H1 (cell line): Measurements from ENCODE around the gene SLCO2A1. TPM values are rescaled to one million over a fixed set of nuclear protein-coding genes. Genes with fewer than 3 reads are reported as not detected.

Experiments used
- CTCF ChIA-PET: fragments of 300-600 bp; sonication (Branson Sonifier 250); formaldehyde crosslinking; loops from one replicate; lab custom pipeline; 2021; ENCODE audit not compliant: partially characterized antibody; lab: Charles Lee
- POLR2A ChIA-PET: fragments of 300-600 bp; sonication (Branson Sonifier 250); formaldehyde crosslinking; loops from one replicate; lab custom pipeline; 2021; ENCODE audit warnings: inconsistent platforms; ENCODE audit not compliant: partially characterized antibody; lab: Charles Lee
- DNase-seq, 2 experiments: peaks; one replicate each; pipeline versions ENCODE4 v3.0.0 to v3.0.0-alpha.2; 2010 to 2022; ENCODE audit warnings: low spot score in 2 of 2, low read depth in 1 of 2, mixed read lengths in 1 of 2
- FAIRE-seq: peaks from 2 replicates; lab custom pipeline; 2011; peaks lifted over from hg19 to GRCh38; lab: Jason Lieb, UNC
- H2AFZ ChIP-seq: 2 replicates; pipeline ENCODE4 v1.8.1; 2012; ENCODE audit warnings: low read length, inconsistent platforms
- H2AK5ac ChIP-seq: 2 replicates; pipeline ENCODE4 v1.6.1; 2013; ENCODE audit warnings: low read depth, low read length
- H2BK120ac ChIP-seq: replicated peaks from 2 replicates; pipeline ENCODE3; 2013; ENCODE audit warnings: low read depth, low read length, inconsistent platforms
- H2BK12ac ChIP-seq: 2 replicates; pipeline ENCODE4 v1.6.1; 2013; ENCODE audit warnings: low read depth, low read length
- H2BK15ac ChIP-seq: 2 replicates; pipeline ENCODE4 v1.6.1; 2013; ENCODE audit warnings: low read length
- H2BK20ac ChIP-seq: 2 replicates; pipeline ENCODE4 v1.6.1; 2013; ENCODE audit warnings: low read length
- H2BK5ac ChIP-seq: 2 replicates; pipeline ENCODE4 v1.6.1; 2013; ENCODE audit warnings: low read depth, low read length
- H3K14ac ChIP-seq: 2 replicates; pipeline ENCODE4 v1.6.1; 2013; ENCODE audit warnings: inconsistent platforms; ENCODE audit not compliant: insufficient read length
- H3K18ac ChIP-seq: 2 replicates; pipeline ENCODE4 v1.6.1; 2013; ENCODE audit warnings: low read length; ENCODE audit errors: extremely low read depth
- H3K23ac ChIP-seq: 2 replicates; pipeline ENCODE4 v1.6.1; 2013; ENCODE audit warnings: inconsistent platforms; ENCODE audit not compliant: insufficient read length
- H3K23me2 ChIP-seq: 2 replicates; pipeline ENCODE4 v1.6.1; 2013; ENCODE audit warnings: low read depth, low read length
- H3K27ac ChIP-seq: 2 replicates; pipeline ENCODE4 v1.6.1; 2011; ENCODE audit warnings: low read depth, low read length, inconsistent platforms
- H3K27me3 ChIP-seq, 4 experiments: replicated peaks in 1 of 4; 1 replicate in 1 of 4; 2 replicates in 3 of 4; pipeline versions ENCODE4 v1.6.1 to v1.8.1; 2011 to 2013; ENCODE audit warnings: low read length in 3 of 4, mild to moderate bottlenecking in 3 of 4, inconsistent platforms in 2 of 4, mixed read lengths in 2 of 4, moderate library complexity in 1 of 4; ENCODE audit not compliant: control insufficient read depth in 3 of 4, insufficient read depth in 3 of 4; ENCODE audit errors: extremely low read depth in 1 of 4
- H3K36me3 ChIP-seq, 4 experiments: 2 replicates each; pipeline versions ENCODE4 v1.6.1 to v1.8.1; 2011 to 2013; ENCODE audit warnings: mild to moderate bottlenecking in 4 of 4, low read length in 3 of 4, moderate library complexity in 2 of 4, control low read depth in 1 of 4, inconsistent platforms in 1 of 4; ENCODE audit not compliant: insufficient read depth in 4 of 4, control insufficient read depth in 2 of 4
- H3K4ac ChIP-seq: replicated peaks from 2 replicates; pipeline ENCODE3; 2013; ENCODE audit warnings: low read length, low read depth, mixed read lengths, inconsistent platforms; ENCODE audit not compliant: insufficient read length
- H3K4me1 ChIP-seq, 4 experiments: replicated peaks in 1 of 4; 1 replicate in 1 of 4; 2 replicates in 3 of 4; pipeline versions ENCODE4 v1.6.1 to v1.8.1; 2011 to 2013; ENCODE audit warnings: low read length in 3 of 4, inconsistent platforms in 2 of 4, mixed read lengths in 1 of 4; ENCODE audit not compliant: insufficient read depth in 4 of 4, control insufficient read depth in 3 of 4
- H3K4me2 ChIP-seq, 2 experiments: 2 replicates each; pipeline versions ENCODE4 v1.6.1 to v1.8.1; 2011 to 2013; ENCODE audit warnings: low read depth in 2 of 2, low read length in 2 of 2, control low read depth in 1 of 2, inconsistent platforms in 1 of 2, mild to moderate bottlenecking in 1 of 2; ENCODE audit not compliant: insufficient read depth in 1 of 2
- H3K4me3 ChIP-seq, 4 experiments: fragments of 200-600, 300-600 bp in 1 of 4; sonication (generic), shearing (Covaris generic), sonication (Bioruptor Twin) in 1 of 4; 2 replicates each; pipeline versions ENCODE4 v1.5.1 to v1.8.1; 2011 to 2016; ENCODE audit warnings: low read length in 4 of 4, low read depth in 3 of 4, control low read depth in 2 of 4, inconsistent platforms in 2 of 4, mild to moderate bottlenecking in 2 of 4, mixed read lengths in 1 of 4, moderate library complexity in 1 of 4; ENCODE audit not compliant: insufficient read depth in 2 of 4; ENCODE audit errors: extremely low read depth in 1 of 4
- H3K56ac ChIP-seq: replicated peaks from 2 replicates; pipeline ENCODE3; 2013; ENCODE audit warnings: low read depth, mild to moderate bottlenecking, mixed read lengths, low read length, inconsistent platforms; ENCODE audit not compliant: insufficient read length
- H3K79me1 ChIP-seq: 2 replicates; pipeline ENCODE4 v1.6.1; 2013; ENCODE audit warnings: low read depth, low read length, control low read depth
- H3K79me2 ChIP-seq, 2 experiments: 2 replicates each; pipeline versions ENCODE4 v1.6.1 to v1.8.1; 2012 to 2013; ENCODE audit warnings: low read length in 2 of 2, mild to moderate bottlenecking in 2 of 2, inconsistent platforms in 1 of 2; ENCODE audit not compliant: insufficient read depth in 2 of 2, control insufficient read depth in 1 of 2
- H3K9ac ChIP-seq, 4 experiments: replicated peaks in 1 of 4; 1 replicate in 1 of 4; 2 replicates in 3 of 4; pipeline versions ENCODE4 v1.6.1 to v1.8.1; 2011 to 2013; ENCODE audit warnings: low read depth in 3 of 4, low read length in 3 of 4, control low read depth in 2 of 4, mild to moderate bottlenecking in 2 of 4, moderate library complexity in 2 of 4, inconsistent platforms in 1 of 4; ENCODE audit errors: extremely low read depth in 1 of 4
- H3K9me3 ChIP-seq, 2 experiments: 2 replicates each; pipeline versions ENCODE4 v1.6.1 to v1.8.1; 2012 to 2013; ENCODE audit warnings: mild to moderate bottlenecking in 2 of 2, moderate library complexity in 2 of 2, control low read depth in 1 of 2, inconsistent platforms in 1 of 2, low read depth in 1 of 2, low read length in 1 of 2, mixed read lengths in 1 of 2; ENCODE audit not compliant: insufficient read depth in 2 of 2
- H4K20me1 ChIP-seq, 2 experiments: replicated peaks in 1 of 2; 2 replicates each; pipeline versions ENCODE3 to v1.8.1; 2011 to 2013; ENCODE audit warnings: inconsistent platforms in 2 of 2, low read length in 2 of 2, mild to moderate bottlenecking in 1 of 2; ENCODE audit not compliant: insufficient read depth in 2 of 2, control insufficient read depth in 1 of 2
- H4K5ac ChIP-seq: 2 replicates; pipeline ENCODE4 v1.6.1; 2013; ENCODE audit warnings: low read length, low read depth, mixed read lengths, inconsistent platforms; ENCODE audit not compliant: insufficient read length
- H4K8ac ChIP-seq: 2 replicates; pipeline ENCODE4 v1.8.0; 2013; ENCODE audit warnings: mild to moderate bottlenecking, moderate library complexity, low read length, inconsistent platforms; ENCODE audit not compliant: insufficient read depth; ENCODE audit errors: extremely low read depth
- H4K91ac ChIP-seq: replicated peaks from 2 replicates; pipeline ENCODE3; 2013; ENCODE audit warnings: low read length, mixed read lengths, inconsistent platforms; ENCODE audit not compliant: insufficient read length
- RAD21 ChIP-seq, 2 experiments: IDR thresholded peaks in 1 of 2; conservative IDR thresholded peaks in 1 of 2; 2 replicates each; pipeline ENCODE4 v1.6.1; 2011; ENCODE audit warnings: low read depth in 2 of 2, low read length in 2 of 2, improper control_type of control experiment in 1 of 2, inconsistent platforms in 1 of 2, mild to moderate bottlenecking in 1 of 2, moderate library complexity in 1 of 2
- TBP ChIP-seq: IDR thresholded peaks from 2 replicates; pipeline ENCODE4 v1.6.1; 2011; ENCODE audit warnings: low read depth, low read length, improper control_type of control experiment
- polyA plus RNA-seq, 7 experiments: library from polyadenylated mRNA; depleted of rRNA in 3 of 7; stranded (reverse) in 5 of 7; unstranded in 2 of 7; fragments of >200 nt in 5 of 7; fragments of 200-250 nt in 2 of 7; gene quantifications; 1 replicate in 5 of 7; 2 replicates in 1 of 7; 4 replicates in 1 of 7; pipeline versions ENCODE4 v1.2.1 to v1.2.3, GENCODE V29; 2011 to 2013; ENCODE audit warnings: missing spikeins in 2 of 7, mixed read lengths in 2 of 7
- total RNA-seq: library from RNA; stranded (reverse); fragmentation: NEBNext Ultra II Directional; extraction: Animal tissue kit (Norgen Biotek cat#: 25700); gene quantifications from 2 replicates; pipeline ENCODE4 v1.2.1, GENCODE V29; 2021

SLCO2A1 gene
- total and polyA plus RNA-seq, 2 of the 8 experiments (the other 6 are each of a cell fraction or from before 2014, with no cell fraction given): 1.1 to 2.3 TPM

DNA sequence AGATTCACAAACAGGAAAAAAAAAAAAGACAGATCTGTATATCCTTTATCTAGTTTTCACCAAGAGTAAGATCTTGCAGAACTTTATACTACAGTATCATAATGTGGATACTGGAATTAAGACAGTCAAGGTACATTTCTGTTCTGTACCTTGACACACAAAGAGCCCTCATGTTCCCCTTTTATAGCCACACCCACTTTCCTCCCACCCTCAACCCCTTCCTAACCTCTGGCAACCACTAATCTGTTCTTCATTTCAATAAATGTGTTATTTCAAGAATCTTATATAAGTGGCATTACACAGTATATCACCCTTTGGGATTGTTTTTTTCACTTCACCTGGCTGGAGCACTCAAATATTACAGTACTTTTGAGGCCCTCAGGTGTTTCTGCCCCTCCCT lies 130.4 kb downstream of the SLCO2A1 start:
- Histone ChIP-seq H4K91ac (no peak overlapping the region), H3K9me3 (no peaks in the 10 kb centered on the region), H4K8ac (no peak overlapping the region), H3K23me2 (peaks cover 14% of the 10 kb centered on the region; the same call in 1 of the 2 replicates), H3K4me2 (no peak overlapping the region), H3K18ac (no peak overlapping the region), H2BK5ac (no peak overlapping the region), H2BK20ac (no peak overlapping the region), H3K27me3 (peaks cover 12 to 29% (median 22%) of the 10 kb centered on the region in 4 experiments), H3K23ac (no peak overlapping the region), H3K4ac (no peak overlapping the region), H2BK12ac (no peak overlapping the region), H4K5ac (no peak overlapping the region), H3K4me3 (no peak overlapping the region), H3K36me3 (no peaks in the 10 kb centered on the region), H3K79me1 (no peaks in the 10 kb centered on the region), H3K79me2 (no peaks in the 10 kb centered on the region), H3K56ac (no peak overlapping the region), H3K27ac (no peak overlapping the region), H2BK120ac (no peak overlapping the region), H2AK5ac (no peak overlapping the region), H3K9ac (no peak overlapping the region), H4K20me1 (no peaks in the 10 kb centered on the region), H3K4me1 (peaks cover 0 to 8% (median 3%) of the 10 kb centered on the region in 4 experiments; a peak in 3 of 7 replicates), H2BK15ac (no peak overlapping the region), H2AFZ (no peak overlapping the region), H3K14ac (no peak overlapping the region)
- DNase-seq (no peak), FAIRE-seq (no peak)
- CTCF ChIA-PET: interaction anchor here (0.8 to 1.9 kb wide), 6 partner anchors 9 to 81 kb away, joined by 3 to 9 read pairs (median 4); no protein-coding TSS in a partner anchor
- POLR2A ChIA-PET: no interaction called here
- TF ChIP-seq TBP (no peak), RAD21 (IDR thresholded peaks at IDR 0.05 in 1 of 2, conservative IDR thresholded peaks at IDR 0.05 in 1 of 2; ENCODE audit: low read depth in 2 of 2, low read length in 2 of 2) (no peak)
